Lower leg skin (tissue), 3 donors: ENCODE data around the gene RIPK1.

Source experiments
- POLR2A ChIP-seq, 2 donors: fragments of 450-650 bp; IDR thresholded peaks; one replicate each; pipeline ENCODE4 v1.6.1; 2016 to 2017; ENCODE audit warnings: antibody characterized with exemption in 2 of 2, mild to moderate bottlenecking in 1 of 2, moderate library complexity in 1 of 2
- TF ChIP-seq, protein P1 (sequence below), 3 donors: fragments of 450-650 bp; IDR thresholded peaks; one replicate each; pipeline ENCODE4 v1.5.1; 2016; ENCODE audit warnings: antibody characterized with exemption in 3 of 3, mild to moderate bottlenecking in 3 of 3, moderate library complexity in 2 of 3

DNA sequence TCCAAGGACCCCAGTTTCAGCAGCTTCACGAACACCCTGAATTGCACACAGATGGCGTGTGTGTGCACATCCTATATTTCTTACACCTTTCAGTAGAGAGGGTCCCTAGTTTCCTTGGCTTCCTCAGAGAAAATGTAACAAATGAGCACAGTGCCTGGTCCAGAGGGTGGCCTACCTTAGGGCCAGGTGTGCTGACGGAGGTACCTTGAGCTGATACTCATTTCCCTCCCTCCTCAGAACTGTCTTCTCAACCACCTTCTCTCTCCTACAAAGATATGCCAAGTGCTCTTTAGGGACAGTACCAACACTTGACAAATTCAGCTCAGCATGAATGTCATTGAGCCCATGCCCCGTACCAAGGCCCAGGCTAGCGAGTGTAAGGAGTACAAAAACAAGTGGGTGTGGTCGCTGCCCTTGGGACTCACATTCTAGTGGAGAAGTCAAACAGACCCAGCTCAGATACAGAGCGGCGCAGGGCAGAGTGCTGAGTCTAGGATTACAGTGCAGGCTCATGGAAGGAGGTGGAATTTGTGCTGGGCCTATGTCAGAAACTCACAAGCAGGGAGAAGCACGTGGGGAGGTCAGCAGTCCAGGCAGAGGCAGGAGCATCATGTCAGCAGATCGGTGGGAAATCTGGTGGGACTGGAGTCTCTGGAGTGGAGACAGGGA is 40.6 kb downstream of the RIPK1 start:
- TF ChIP-seq, protein P1, sequence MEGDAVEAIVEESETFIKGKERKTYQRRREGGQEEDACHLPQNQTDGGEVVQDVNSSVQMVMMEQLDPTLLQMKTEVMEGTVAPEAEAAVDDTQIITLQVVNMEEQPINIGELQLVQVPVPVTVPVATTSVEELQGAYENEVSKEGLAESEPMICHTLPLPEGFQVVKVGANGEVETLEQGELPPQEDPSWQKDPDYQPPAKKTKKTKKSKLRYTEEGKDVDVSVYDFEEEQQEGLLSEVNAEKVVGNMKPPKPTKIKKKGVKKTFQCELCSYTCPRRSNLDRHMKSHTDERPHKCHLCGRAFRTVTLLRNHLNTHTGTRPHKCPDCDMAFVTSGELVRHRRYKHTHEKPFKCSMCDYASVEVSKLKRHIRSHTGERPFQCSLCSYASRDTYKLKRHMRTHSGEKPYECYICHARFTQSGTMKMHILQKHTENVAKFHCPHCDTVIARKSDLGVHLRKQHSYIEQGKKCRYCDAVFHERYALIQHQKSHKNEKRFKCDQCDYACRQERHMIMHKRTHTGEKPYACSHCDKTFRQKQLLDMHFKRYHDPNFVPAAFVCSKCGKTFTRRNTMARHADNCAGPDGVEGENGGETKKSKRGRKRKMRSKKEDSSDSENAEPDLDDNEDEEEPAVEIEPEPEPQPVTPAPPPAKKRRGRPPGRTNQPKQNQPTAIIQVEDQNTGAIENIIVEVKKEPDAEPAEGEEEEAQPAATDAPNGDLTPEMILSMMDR (IDR thresholded peaks at IDR 0.05): no peak
- no peak for TF ChIP-seq POLR2A (IDR thresholded peaks at IDR 0.05)
